ENCODE results near the gene GXYLT2.

The GXYLT2 gene

GRCh38 chr3:72938471-72939265, 50.8 kb downstream of the GXYLT2 start:
- peak; percentile 69 for DNase-seq (ENCODE audit: low spot score)

- no peak for DNase-seq (ENCODE audit: low spot score)
Observed at GRCh38 chr3:72941245-72941644, 53.4 kb downstream of the GXYLT2 start.

- no peak for DNase-seq (ENCODE audit: low spot score)
Observed at GRCh38 chr3:72942427-72942826, 54.6 kb downstream of the GXYLT2 start.

- DNase-seq (ENCODE audit: low spot score), result no peak
Observed at GRCh38 chr3:72944696-72945095, 56.9 kb downstream of the GXYLT2 start.

GRCh38 chr3:72947715-72948490, 60.1 kb downstream of the GXYLT2 start:
- DNase-seq (ENCODE audit: low spot score), result no peak

GRCh38 chr3:72949016-72949415, 61.2 kb downstream of the GXYLT2 start:
- DNase-seq (ENCODE audit: low spot score), result no peak

- no peak for DNase-seq (ENCODE audit: low spot score)
Observed at GRCh38 chr3:72950372-72950771, 62.5 kb downstream of the GXYLT2 start.

- peak; percentile 68 for DNase-seq (ENCODE audit: low spot score)
Observed at GRCh38 chr3:72950801-72951200, 63.0 kb downstream of the GXYLT2 start.

- no peak for DNase-seq (ENCODE audit: low spot score)
Observed at GRCh38 chr3:72951259-72951722, 63.4 kb downstream of the GXYLT2 start.

GRCh38 chr3:72953325-72953956, 65.6 kb downstream of the GXYLT2 start:
- no peak for DNase-seq (ENCODE audit: low spot score)

- peak; percentile 90 for DNase-seq (ENCODE audit: low spot score)
Observed at GRCh38 chr3:72957297-72957696, 69.5 kb downstream of the GXYLT2 start.

- DNase-seq (ENCODE audit: low spot score), result no peak
Observed at GRCh38 chr3:72959336-72959735, 71.5 kb downstream of the GXYLT2 start.

- DNase-seq (ENCODE audit: low spot score), result peak; percentile 58
Observed at GRCh38 chr3:72960812-72961518, 73.1 kb downstream of the GXYLT2 start.

- no peak for DNase-seq (ENCODE audit: low spot score)
Observed at GRCh38 chr3:72961752-72962151, 73.9 kb downstream of the GXYLT2 start.

GRCh38 chr3:72962317-72962716, 74.5 kb downstream of the GXYLT2 start:
- no peak for DNase-seq (ENCODE audit: low spot score)

GRCh38 chr3:72964633-72965032, 76.8 kb downstream of the GXYLT2 start:
- no peak for DNase-seq (ENCODE audit: low spot score)

- DNase-seq (ENCODE audit: low spot score), result no peak
Observed at GRCh38 chr3:72968266-72968664, 80.4 kb downstream of the GXYLT2 start.

- DNase-seq (ENCODE audit: low spot score), result no peak
Observed at GRCh38 chr3:72969766-72970165, 81.9 kb downstream of the GXYLT2 start.

GRCh38 chr3:72970942-72971341, 83.1 kb downstream of the GXYLT2 start:
- no peak for DNase-seq (ENCODE audit: low spot score)

GRCh38 chr3:72972706-72973030, 84.8 kb downstream of the GXYLT2 start:
- no peak for DNase-seq (ENCODE audit: low spot score)

- DNase-seq (ENCODE audit: low spot score), result no peak
Observed at GRCh38 chr3:72973031-72973723, 85.3 kb downstream of the GXYLT2 start.

- DNase-seq (ENCODE audit: low spot score), result no peak
Observed at GRCh38 chr3:72973786-72974185, 85.9 kb downstream of the GXYLT2 start.
